Activated CD4-positive, CD25-positive, alpha-beta regulatory T cell (primary cell): ENCODE results near the gene AUTS2.

Experiments used
- DNase-seq, 4 experiments: peaks; one replicate each; lab custom pipeline; 2025; lab: John Stamatoyannopoulos, UW

AUTS2 gene

GRCh38 chr7:70498232-70498992 is 900.1 kb downstream of the AUTS2 start:
- no peak for DNase-seq

DNA sequence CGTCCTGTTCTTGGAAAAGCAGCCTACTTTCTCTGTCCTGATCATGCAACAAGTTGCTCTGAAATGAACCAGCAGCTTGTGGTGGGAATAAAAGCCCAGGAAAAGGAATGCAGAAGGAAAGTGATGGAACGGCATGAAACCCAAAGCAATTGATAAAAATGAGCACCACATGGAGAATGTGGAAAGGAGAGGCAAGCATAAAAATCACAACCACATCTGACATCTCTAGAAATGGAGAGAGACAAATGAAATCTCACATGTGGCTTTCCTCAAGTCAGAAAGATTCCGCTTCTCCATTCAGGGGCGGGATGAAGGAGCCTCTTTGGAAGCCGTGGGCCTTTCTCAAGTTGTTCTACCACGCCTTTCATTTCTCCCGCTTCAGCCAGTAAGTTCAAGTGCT is 902.0 kb downstream of the AUTS2 start:
- no peak for DNase-seq

GRCh38 chr7:70502117-70502863 is 904.0 kb downstream of the AUTS2 start:
- no peak for DNase-seq

GRCh38 chr7:70504254-70504653 is 906.0 kb downstream of the AUTS2 start:
- no peak for DNase-seq

DNA sequence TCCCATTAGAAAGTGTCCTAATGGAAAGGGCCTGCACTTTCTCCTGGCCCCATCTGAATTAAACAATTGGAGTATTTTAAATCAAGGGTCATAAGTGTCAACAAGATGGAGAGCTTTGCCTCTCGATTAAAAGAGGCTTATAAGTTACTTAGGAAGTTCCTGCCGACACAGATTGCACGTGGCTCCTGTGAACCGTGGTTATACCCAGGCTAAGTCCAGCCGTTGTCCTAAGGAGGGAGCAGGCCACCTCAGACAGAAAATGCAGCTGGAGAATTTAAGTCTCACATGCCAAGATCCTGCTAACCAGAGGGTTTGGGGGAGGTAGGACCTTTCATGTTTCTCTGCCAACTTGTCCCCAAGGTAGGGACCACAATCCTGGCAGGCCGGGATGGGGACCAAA is 907.2 kb downstream of the AUTS2 start:
- no peak for DNase-seq

DNA sequence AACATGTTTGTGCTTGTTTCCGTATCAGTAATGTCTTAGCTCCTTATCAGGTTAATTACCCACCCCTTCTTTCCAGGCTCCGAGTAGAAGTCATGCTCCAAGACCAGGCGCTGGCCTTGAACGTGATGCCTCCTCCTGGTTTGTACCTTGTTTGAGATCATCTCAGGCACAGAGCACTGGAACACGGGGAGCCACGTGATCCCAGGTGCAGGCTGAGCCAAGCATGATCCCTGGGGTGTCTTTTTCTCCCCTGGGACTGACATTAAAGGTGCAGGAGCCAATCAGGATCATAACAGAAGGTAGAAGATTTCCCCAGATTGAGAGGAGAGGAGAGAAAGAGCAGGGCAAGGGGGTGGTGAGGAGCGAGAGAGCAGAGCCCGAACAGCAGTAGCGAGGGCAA is 907.6 kb downstream of the AUTS2 start:
- DNase-seq = no peak

DNA sequence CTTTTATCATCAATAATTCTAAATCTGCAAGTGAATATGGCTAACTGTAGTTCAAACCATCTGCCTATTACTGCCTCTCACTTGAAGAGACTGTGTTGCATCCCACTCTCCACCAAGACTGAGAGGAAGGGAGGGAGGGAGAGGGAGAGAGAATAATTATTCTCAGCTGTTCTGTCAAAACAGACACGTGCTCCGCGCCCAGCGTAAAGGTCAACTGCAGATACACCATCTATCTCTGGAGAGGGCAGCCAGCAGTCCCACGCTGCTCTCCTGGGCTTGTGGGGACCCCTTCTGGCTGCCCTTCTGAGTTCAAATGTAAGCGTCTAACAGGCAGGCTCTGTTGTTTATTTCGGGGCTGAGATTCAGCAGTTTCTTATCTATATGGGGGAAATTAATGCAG is 908.2 kb downstream of the AUTS2 start:
- no peak for DNase-seq

GRCh38 chr7:70512144-70512543 is 913.9 kb downstream of the AUTS2 start:
- DNase-seq = no peak

GRCh38 chr7:70512761-70513160 is 914.5 kb downstream of the AUTS2 start:
- no peak for DNase-seq

GRCh38 chr7:70520611-70521010 is 922.3 kb downstream of the AUTS2 start:
- no peak for DNase-seq

DNA sequence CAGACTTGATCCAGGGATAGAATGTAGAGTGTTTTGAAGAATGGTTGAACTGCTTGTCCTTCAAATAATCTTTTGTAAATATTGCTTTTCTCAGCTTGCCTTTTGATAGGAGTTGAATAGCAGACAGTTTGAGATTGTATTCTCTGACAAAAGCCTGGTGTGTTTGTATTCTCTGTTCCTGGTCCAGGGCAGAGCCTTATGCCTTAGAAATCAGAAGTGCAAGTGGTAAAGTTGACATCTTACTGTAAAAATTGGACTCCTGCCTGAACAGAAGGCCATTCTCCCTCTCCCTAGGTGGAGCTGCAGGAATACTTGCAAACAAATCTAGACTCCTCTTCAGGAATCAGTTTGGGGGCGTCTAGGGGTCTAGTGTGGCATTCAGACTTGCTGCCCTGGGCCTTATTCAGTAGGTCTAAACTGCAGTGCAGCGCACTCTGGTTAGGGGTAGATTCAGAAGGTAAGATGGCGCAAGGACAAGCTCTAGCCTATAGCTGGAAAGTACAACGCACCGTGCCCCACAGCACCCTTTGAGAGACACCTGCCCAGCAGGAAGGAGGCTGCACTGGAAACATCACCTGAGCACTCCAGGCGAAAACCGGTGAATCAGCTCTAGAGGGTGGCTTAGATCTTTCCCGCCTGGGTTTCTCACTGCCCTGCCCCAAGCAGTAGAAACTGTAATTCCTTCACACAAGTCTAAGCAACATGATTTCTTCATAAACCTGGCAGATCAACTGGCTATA is 925.1 kb downstream of the AUTS2 start:
- DNase-seq = no peak

GRCh38 chr7:70523989-70524351 is 925.7 kb downstream of the AUTS2 start:
- DNase-seq = no peak

DNA sequence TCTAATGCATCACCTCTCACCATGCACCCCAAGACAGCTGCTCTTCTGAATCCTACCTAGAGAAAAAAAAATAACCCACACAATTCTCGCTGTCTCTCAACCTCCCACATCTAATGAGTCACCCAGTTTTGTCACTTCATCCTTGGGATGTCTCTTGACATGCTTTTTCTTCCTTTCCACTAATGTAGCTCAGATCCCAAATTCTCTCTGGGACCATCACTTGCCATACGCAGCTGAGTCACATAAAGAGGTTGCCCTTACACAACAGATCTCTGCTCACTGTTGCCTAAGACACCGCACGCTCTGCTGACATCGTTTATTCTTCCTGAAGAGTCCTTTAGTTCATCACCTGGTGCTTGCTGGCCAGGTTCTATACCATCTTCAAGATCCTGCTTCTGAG is 927.7 kb downstream of the AUTS2 start:
- DNase-seq = no peak

GRCh38 chr7:70527520-70528115 is 929.3 kb downstream of the AUTS2 start:
- no peak for DNase-seq

DNA sequence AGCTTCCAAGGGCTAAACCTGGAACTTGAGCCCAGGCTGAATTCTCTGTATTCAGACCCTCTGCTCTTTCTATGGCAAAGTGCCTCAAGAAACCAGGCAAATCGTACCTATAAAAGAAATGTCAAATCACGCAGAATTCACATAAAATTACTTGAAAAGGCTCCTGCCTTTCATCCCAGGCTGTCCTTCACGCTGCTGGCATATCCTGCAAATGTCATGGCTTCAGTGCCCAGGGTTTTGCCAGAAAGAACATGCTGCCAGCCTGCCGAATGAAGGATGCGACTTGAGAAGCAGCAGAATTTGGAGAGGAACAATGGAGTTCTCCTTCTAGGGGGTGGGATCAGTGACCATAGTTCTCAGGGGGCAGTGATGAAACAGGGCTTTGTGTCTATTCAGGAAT is 931.2 kb downstream of the AUTS2 start:
- DNase-seq = no peak

- no peak for DNase-seq
These were observed 931.8 kb downstream of the AUTS2 start for GRCh38 chr7:70529914-70530585.

- no peak for DNase-seq
These were observed 935.3 kb downstream of the AUTS2 start for GRCh38 chr7:70533614-70534013.

DNA sequence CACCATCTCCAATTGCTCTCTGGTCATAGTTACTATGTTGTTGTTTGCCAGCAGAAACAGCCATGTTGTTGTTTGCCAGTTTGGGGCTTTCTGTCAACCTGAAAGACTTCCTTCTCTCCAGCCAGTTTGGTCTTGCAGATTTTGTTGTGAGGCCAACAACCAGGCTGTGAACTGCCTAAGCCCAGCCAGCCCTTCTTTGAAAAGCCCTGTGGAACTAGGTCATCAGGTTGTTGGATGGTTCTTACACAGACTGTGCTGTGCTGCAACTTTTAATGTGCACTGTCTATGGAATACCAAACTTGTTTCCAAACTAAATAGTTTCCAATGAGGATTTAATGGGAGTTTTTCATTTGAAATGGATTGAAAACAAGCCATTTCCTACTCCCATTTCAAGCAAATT is 940.9 kb downstream of the AUTS2 start:
- no peak for DNase-seq

- DNase-seq = no peak
These were observed 941.3 kb downstream of the AUTS2 start for GRCh38 chr7:70539617-70540016.

- DNase-seq = no peak
These were observed 942.4 kb downstream of the AUTS2 start for GRCh38 chr7:70540641-70541040.

GRCh38 chr7:70542750-70543376 is 944.6 kb downstream of the AUTS2 start:
- no peak for DNase-seq

DNA sequence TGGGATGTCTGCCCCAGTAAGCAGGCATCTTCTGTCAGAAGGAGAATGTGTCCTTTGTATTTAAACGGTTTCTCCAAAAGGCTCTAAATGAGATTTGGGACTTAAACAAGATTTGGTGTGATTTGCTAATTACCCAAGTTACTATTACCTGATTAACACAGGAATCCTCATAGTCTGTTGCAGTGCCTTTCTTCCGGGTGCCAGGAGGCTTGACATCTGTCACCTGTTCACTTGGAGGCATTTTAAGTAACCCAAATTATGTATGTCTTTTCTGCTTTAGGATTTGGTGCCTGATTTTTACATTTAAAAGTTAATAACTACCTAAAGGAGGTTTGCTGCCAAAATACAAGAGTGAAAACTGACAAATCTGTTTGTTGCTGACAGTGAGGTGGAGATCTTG is 945.7 kb downstream of the AUTS2 start:
- no peak for DNase-seq
